ENCODE data around the gene FNDC3B. TPM values are rescaled to one million over a fixed set of nuclear protein-coding genes. Genes with fewer than 3 reads are reported as not detected.
A peak's percentile ranks its signal among the peaks of the same experiment; 100 is the strongest.

FNDC3B gene
- total RNA-seq, 1 donor from 2014 or later, result 160 TPM

DNA sequence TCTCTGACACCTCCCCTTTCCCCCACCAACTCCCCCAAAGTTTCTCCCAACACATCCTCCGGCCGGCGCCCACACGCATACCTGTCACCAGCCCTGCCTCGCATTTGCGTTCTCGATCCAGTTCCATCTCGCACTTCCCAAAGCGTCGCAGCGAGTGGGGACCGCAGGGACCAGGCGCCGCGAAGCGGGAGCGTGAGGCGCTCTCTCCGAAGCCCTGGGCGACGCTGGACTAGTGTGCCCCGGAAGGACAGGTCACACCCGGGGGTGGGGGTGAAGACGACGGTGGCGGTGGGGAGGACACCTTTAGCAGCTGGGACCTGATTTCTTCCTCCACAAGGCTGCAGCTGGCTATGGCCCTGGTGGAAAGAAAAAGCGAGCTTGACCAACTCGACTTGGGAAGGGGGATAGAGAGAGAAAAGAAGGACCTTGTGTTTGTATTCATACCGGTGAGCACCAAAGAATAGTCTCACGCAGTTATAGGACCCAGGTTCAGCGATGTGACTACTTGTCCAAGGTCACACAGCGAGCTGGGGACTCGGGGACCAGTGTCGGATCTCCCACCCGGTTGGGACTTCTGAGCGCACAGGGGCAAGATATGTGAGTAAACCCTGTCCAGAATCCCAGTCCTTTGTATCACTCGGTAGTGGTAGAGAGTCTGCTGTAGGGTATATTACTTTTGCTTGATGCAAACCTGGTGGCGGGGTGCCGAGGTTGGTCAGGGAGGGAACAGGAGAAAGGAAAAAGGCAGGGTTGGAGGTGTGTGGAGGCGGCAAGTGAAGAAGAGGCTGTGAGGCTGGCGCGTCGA lies 409.5 kb downstream of the FNDC3B start:
- intact Hi-C loops (cut with DNase I), result no loop called here
- no peaks in the 10 kb centered on the region for H3K36me3 ChIP-seq
- H3K9me3 ChIP-seq, result no peaks in the 10 kb centered on the region
- peaks cover 8% of the 10 kb centered on the region for H3K4me1 ChIP-seq
- ATAC-seq (no peak), DNase-seq (no peak)
- no peak overlapping the region for H3K27ac ChIP-seq
- peaks cover 70% of the 10 kb centered on the region for H3K27me3 ChIP-seq
- TF ChIP-seq, protein P1, sequence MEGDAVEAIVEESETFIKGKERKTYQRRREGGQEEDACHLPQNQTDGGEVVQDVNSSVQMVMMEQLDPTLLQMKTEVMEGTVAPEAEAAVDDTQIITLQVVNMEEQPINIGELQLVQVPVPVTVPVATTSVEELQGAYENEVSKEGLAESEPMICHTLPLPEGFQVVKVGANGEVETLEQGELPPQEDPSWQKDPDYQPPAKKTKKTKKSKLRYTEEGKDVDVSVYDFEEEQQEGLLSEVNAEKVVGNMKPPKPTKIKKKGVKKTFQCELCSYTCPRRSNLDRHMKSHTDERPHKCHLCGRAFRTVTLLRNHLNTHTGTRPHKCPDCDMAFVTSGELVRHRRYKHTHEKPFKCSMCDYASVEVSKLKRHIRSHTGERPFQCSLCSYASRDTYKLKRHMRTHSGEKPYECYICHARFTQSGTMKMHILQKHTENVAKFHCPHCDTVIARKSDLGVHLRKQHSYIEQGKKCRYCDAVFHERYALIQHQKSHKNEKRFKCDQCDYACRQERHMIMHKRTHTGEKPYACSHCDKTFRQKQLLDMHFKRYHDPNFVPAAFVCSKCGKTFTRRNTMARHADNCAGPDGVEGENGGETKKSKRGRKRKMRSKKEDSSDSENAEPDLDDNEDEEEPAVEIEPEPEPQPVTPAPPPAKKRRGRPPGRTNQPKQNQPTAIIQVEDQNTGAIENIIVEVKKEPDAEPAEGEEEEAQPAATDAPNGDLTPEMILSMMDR (IDR thresholded peaks at IDR 0.05), result no peak
- no peak overlapping the region for H3K4me3 ChIP-seq

GRCh38 chr3:172449466-172450149 lies 410.2 kb downstream of the FNDC3B start:
- Histone ChIP-seq H3K4me3 (no peak overlapping the region), H3K27me3 (peaks cover 70% of the 10 kb centered on the region), H3K9me3 (no peaks in the 10 kb centered on the region), H3K36me3 (no peaks in the 10 kb centered on the region), H3K27ac (no peak overlapping the region), H3K4me1 (peaks cover 8% of the 10 kb centered on the region)
- no peak for DNase-seq
- ATAC-seq, result peak; percentile 79
- intact Hi-C loops (cut with DNase I), result no loop called here
- TF ChIP-seq, protein P1 (IDR thresholded peaks at IDR 0.05), result no peak

Other genes starting within 250 kb of the FNDC3B start
- 25.4 TPM for gene PLD1, start 229.1 kb upstream of the FNDC3B start, total RNA-seq
- gene TMEM212, start 196.2 kb upstream of the FNDC3B start, total RNA-seq, result not detected

Measured in upper lobe of right lung (tissue), 1 donor.